ENCODE data around the gene STX1A.

STX1A gene

DNA sequence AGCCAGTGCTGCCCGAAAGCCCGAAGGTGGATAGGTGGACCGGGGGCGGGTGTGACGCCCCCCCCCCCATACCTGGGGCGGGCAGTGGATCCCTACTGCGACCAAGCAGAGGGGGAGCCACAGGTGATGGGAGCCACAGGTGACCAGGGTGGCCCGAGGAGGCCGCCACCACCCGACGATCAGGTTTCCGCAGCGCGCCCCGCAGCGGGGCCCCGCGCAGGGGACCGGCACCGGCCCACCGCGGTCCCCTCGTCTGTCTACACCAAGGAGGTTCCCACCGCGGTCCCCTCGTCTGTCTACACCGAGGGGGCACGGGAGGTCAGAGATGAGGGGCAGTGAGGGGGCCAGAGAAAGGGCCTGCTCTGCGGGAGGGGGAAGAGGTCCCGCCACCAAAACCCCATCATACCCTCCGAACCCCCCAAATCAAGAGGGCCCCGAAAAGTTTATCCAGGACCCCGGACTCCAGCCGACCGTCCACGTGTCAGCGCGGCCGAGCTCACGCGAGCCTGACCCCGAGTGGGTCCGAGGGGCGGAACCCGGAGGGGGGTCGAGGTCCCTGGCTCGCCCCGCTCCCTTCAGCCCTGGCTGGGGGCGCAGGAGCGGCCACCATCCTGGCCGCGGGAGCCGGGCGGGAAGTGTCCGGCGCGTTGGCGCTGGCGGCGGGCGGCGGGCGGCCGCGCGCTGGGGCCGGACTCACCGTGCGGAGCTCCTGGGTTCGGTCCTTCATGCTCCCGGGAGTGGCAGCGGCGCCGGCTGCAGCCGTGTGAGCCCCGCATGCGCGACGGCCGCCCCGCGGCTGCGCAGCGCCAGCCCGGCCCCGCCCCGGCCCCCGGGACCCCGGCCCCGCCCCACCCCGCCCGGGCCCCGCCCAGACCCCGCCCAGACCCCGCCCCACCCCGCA is at the start of gene STX1A:
TSS of gene STX1A (minus strand) at position 765 of the 901 bp plus-strand sequence. CDS start at position 727, 38 bp downstream.
- no peak for DNase-seq

DNA sequence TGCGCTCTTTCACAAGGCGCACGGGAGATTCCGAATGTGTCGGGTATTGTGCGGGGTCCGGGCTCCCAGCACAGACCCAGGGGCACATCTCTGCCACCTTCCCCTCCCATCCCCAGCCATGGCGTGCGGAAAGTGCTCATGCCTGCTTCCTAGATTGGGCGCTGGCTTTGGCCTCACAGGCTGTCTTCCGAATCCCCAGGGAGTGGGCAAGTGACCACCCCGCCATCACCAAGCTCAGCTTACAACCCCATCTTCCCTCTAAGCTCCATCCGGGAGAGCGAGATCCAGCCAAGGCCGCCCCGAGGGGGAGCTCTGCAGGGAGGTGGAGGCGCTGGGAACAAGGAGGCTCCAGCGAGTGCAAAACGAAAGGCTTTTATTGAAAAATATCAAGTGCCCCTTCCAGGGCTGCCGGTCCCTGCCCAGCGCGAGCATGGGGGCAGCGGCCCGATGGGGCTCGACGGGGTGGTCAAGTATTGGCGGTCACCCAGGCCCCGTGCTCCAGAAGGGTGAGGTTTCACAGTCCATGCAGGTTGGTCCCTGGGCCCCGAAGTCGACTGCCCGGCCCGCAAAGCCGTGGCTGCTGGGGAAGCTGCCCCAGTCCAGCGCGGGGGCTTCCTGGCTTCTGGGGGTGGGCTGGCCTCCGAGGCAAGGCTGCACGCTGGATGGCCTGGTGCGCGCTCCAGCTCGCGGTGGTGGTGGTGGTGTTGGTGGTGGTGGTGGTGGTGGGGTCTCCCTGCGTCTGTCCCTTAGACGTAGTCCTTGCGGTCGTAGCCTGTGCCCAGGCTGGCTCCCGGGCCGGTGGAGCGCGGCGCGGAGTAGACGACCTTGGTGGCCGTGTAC is 49.4 kb upstream of the STX1A start:
- no peak for DNase-seq

DNA sequence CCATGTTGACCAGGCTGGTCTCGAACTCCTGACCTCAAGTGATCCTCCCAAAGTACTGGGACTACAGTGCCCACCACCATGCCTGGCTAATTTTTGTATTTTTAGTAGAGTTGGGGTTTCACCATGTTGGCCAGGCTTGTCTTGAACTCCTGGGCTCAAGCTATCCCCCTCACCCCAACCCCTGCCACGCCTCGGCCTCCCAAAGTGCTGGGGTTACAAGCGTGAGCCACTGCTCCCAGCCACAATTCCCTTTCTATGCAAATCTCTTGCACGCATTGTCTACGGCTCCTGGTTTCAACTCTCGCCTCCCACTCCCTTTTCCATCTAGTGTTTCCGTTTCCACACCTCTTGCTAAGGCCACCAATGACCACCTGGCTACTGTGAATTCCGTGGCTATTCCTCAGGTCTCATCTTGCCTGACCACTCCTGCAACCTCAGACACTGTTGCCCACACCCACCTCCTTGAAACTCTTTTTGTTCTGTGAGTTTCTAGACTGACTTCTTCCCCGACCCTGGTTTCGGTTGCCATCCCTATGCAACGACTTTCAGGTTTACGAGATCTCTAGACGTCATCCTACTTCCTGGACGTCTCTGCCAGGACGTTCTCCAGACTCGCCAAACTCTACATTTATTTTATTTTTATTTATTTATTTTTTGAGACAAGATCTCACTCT is 47.2 kb upstream of the STX1A start:
- no peak for DNase-seq

DNA sequence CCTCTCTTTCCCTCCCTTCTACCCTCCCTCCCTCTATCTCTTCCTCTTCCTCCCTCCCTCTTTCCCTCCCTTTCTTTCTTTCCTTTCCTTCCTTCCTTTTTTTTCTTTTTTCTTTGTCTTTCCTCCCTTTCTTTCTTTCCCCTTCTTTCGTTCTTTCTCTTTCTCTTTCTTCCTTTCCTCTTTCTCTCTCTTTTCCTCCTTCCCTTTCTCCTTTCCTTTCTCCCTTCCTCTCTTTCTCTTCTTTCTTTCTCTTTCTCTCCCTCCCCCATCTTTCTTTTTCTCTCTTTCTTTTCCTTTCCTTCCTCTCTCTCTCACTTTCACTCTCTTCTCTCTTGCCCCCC is 43.2 kb upstream of the STX1A start:
- no peak for DNase-seq

DNA sequence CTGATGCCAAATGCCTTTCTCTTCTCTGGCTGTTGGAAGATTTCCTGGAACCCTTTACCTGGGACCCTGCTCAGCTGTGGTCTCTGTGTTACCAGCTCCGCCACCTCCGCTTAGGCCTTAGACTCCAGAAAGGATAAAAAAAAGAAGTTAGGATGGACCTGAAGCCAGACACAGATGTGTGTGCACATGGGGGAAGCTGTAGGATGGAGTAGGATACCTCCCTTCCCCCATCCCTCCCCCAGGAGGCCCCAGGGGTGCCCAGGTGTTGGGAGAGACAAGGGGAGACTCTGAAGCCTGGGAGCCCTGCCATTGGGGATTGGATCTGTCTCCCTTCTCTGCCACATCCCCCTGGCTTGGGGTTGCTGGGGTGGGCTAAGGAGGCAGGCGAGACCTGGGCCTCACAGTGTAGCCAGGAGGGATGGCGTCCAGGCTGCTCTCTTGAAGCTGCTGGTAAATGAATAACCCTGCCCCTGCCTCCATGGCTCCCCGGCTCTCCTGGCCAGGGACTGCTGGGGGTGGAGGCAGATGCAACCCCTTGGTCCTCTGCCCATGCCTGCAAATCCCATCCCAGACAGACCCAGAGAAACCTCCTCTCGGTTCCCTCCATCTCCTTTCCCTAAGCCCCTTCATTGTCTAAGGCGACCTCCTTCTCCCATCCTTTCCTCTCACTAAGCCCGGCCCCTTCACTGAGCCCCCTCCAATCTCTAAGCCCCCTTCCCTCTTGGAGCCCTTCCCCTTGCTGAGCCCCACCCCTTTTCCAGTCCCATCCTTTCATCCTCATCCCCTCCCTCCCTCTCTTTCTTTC is 42.6 kb upstream of the STX1A start:
- DNase-seq = no peak

DNA sequence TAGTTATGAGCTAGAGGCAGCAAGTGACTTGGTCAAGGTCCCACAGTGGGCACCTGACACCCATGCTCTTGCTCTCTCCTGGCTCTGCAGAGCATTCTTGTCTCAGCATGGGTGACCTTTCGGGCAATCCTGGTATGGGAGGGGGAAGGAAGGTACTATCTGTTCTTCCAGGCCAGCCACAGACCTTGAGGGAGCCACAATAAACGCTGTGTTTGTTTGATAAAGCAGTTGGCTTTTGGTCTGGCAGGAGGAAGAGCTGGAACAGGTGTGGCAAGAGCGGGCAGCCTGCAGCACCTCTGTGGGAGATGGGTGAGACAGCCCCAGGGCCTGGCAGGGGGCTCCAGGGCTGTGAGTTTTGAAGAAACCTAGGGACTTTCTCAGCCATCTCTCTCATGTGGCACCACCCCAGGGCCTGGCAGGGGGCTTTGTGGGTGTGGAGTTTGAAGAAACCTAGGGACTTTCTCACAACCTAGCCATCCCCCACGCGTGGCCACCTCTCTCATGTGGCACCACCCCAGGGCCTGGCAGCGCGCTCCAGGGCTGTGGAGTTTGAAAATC is 39.2 kb upstream of the STX1A start:
- no peak for DNase-seq

DNA sequence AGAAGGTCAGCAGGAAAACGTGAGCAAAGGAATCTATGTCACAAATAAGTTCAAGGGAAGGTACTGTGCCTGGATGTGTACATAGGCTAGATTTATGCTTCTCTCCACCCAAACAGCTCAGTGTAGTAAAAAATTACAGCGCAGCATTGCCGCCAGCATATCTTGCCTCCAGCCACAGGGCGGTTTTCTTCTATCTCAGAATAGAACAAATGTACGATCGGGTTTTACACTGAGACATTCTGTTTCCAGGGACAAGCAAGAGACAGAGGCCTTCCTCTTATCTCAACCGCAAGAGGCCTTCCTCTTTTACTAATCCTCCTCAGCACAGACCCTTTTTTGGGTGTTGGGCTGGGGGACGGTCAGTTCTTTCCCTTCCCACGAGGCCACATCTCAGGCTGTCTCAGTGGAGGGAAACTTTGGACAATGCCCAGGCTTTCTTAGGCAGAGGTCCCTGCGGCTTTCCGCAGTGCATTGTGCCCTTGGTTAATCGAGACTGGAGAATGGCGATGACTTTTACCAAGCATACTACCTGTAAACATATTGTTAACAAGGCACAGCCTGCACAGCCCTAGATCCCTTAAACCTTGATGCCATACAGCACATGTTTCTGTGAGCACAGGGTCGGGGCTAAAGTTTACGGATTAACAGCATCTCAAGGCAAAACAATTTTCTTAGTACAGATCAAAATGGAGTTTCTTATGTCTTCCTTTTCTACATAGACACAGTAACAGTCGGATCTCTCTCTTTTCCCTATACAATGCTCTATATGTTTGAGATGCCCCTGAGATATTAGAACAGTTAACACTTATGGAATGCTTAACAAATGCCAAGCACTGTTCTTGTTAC is 30.7 kb upstream of the STX1A start:
- no peak for DNase-seq

DNA sequence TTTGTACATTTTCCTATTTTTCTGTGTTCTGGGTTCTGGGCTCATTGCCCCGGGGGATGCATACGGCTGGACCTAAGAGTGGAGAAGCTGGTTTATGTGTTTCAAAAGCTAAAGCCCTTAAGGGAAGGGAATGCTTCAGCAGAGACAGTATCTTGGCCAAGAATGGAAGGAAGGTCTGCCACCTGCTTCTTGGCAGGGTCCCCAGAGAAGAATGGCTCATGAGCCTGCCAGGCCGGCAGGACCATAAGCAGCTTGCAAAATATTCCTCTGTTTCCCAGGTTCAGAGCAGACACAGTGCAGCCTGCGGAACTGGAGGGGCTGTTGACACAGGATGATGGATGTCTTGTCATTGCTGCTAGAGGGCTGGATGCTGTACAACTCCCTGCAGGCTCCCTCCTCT is 26.9 kb upstream of the STX1A start:
- DNase-seq = no peak

DNA sequence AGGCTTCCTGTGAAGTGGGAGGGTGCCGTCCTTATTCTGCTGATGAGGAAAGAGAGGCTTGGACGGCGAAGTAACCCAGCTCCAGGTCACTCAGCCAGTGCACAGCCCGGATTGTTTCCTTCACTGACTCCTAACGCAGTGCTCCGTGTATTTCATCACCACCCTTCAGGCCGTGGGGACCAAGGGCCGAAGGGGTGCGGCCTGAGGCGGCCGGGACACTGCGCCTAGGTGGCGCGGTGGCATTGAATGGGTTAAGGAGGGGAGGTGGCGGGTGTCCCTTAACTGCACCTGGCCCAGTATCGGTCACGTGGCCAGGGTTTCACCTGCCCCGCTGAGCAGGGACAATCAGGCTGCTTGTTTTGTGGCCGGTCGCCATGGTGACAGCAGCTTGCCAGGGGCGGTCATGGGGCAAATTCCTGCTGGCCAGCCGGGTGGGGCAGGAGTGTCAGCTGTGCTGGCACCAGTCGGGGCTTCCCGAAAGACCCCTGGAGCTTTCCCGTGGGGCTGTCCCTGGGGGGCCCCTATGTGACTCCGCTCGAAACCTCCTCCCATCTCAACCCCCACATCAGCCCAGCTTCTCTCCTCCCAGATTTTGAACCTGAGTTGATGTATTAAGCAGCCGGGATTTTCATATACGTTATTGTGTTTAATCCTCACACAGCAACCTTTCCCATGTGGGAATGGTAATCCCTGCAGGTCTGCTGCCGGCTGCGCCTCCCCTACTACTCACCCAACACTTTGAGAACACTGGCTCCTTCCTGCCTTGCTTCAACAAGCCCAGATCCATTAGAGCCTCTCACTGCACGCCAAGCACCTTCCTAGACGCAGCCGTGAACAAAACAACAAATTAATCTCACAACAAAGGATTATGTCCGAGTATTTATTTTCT is 23.5 kb upstream of the STX1A start:
- no peak for DNase-seq

DNA sequence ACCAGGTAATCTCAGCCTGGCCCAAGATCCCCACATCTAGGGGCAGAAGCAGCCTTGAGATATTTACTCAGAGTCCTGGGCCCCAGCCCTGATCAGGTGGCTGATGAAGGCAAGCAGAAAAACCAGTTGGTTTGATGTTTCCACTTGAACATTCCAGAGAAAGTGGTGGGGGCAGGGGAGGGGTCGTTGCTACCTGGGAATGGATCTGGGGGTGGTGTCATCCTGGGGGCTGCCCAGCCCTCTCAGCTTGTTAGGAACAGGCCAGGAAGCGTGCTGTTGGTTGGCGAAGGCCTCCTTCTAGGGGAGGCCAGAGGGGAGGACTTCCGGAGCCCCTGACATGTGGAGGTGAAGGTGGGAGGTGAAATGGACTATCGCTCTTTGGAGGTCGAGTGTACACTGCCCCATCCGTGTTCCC is 22.9 kb upstream of the STX1A start:
- no peak for DNase-seq

DNA sequence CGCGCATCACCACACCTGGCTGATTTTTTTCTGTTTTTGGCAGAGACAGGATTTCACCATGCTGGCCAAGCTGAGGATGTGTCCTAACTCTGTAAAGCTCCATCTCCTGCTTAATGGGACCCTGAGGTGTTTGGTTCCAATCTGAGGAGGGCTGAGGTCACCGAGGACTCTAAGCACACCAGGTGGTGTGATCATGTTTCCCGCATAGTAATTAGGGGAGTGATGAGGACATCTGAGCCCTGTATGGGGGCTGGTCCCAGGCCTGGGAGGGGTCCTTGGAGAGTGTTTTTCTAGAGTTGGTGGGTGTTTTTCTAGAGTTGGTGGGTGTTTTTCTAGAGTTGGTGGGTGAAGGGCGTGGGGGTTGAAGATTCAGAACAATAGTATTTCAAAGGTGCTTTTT is 22.1 kb upstream of the STX1A start:
- DNase-seq = no peak

DNA sequence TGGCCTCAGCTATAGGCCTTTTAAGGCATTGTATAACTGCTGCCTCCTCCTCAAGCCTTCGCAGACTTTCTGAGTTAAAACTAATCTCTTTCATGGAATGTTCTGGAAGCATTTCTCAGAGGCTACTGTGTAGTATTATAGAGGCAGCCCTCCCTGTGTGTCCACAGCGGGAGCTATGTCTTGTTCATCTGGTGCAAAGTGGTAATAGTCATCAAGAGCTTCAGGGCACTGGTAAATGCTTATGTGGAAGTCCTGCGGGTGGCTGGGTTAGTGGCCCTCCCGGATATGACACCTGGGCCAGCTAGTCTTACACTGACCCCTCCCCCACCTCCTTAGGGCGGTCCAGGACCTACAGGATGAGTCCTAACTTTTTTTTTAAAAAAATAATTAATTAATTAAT is 21.3 kb upstream of the STX1A start:
- DNase-seq = no peak

DNA sequence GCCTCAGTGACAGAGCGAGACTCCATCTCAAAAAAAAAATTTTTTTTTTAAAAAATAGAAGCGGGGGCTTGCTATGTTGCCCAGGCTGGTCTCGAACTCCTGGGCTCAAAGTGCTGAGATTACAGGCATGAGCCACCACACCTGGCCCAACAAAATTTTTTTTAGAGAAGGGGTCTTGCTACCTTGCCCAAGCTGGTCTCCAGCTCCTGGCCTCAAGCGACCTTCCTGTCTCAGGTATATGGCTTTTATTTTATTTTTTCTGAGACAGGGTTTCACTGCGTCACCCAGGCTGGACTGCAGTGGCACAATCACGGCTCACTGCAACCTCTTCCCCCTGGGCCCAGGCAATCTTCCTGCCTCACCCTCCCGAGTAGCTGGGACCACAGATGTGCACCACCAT is 20.7 kb upstream of the STX1A start:
- no peak for DNase-seq

DNA sequence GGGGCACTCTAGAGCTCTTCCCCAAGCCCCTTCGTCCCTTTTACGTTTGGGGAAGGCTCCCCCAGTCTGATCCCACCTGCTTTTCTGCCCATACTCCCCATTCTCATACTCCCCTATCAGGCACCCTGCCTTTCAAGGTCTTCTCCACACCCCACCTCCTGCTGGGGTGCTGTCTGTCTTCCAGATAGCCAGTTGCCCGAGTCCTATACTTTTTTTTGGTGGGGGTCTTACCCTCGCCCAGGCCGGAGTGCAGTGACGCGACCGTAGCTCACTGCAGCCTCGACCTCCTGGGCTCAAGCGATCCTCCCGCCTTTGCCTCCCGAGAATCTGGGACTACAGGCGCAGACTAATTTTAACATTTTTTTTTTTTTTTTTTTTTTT is 19.9 kb upstream of the STX1A start:
- DNase-seq = no peak

DNA sequence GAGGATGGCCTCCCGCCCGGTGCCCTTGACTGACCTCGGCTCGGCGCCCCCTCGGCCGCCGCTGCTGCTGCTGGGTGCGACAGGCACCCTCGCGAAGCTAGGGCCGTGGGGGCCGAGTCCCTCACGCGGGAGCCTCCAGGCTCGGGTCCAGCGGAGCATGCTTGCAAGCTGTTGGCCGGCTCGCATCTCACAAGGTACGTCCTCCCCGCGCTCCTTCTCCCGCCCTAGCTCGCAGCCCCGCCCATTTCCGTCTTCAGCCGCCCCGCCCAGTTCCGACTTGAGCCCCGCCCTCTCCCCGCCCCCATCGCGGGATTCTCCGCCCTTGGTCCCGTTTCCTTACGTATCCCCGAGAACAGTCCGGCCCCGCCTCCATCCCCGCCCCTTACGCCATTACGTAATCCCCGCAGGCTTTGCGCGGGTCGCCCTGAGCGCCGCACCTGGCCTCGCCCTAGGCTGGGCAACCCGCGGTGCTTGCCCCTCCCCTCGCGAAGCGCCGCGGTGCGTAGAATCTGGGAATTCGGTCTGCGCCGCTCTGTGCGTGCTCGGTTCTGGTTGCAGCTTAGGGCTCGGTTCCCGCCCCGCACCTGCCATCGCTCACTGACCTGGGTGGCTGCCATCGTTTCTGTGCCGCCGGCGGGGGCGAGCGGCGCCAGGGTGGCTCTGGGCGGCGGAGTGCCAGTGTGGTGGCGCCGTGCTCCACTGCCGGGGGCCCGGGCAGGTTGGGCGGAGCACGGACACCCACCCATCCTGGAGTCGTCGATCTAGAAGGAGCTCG is 19.3 kb upstream of the STX1A start, which contains the start of gene ABHD11:
TSS of gene ABHD11 (minus strand) at position 191 of the 775 bp plus-strand sequence. CDS start at position 159, 32 bp downstream.
- DNase-seq = peak; percentile 39

DNA sequence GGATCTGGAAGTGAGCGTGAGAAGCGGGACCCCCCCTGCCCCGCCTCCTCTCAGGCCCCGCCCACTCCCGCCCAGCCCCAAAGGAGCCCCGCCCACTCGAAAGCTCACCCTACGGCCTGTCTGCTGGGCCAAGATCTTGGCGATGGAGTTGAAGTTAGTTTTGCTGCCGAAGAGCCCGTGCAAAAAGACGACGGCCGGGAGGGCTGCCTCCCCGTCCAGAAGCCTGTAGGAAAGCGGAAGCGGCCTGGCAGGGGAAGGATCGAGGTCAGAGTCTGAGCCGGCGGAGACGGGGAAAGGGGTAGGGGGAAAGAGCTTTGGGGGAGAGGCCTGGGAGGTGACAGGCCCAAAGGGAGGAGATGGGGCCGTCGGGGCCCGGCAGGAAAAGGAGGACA is 18.7 kb upstream of the STX1A start:
- DNase-seq = no peak

DNA sequence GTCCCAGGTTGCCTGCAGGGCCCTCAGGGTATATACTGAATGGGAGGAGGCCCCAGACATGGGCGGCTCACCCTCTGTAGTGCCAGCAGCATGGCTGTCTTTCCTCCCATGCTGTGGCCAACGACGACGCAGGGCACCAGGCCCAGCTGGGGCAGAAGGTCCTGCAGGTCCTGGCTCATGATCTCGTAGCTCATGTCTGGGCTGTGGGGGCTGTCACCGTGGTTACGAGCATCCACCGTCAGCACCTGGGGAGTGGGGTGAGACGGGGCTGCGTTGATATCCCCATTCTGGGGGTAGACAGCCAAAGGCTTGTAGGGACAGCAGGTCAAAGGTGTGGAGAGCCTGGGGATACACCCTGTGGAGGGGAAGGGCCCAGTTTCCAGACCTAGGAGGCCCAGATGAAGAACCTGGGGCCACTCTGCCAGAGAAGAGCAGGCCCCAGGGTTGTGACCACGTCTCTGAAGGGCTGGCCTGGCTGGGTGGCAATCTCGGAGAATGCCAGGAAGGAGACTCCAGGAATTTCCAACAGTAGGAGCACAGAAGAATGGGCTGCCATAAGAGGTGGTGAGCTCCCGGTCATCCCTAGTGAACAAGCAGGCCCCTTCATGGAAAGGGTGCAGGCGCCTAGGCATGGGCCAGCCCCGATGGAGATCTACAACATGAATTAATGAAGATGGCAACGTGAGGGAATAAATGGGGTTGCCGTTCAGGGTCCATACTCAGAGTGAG is 18.2 kb upstream of the STX1A start:
- DNase-seq = no peak

DNA sequence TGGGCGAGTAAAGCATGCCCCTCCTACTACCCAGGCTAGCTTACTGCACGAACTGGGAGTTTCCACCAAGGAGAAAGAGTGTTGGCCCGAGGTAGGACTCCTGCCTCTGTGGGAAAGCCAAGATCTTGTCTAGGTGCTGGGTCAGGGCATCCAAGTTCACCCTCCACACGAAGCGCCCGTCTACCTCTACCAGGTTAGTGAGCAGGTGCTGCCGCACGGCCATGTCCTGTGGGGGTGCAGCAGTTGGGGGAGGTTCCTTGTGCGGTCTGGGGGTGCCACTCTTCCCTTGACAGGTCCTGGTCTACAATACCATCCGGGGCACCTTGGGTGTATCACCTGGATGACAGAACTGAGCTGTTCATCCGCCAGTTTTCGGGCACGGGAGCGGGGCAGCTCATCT is 17.4 kb upstream of the STX1A start:
- DNase-seq = no peak

DNA sequence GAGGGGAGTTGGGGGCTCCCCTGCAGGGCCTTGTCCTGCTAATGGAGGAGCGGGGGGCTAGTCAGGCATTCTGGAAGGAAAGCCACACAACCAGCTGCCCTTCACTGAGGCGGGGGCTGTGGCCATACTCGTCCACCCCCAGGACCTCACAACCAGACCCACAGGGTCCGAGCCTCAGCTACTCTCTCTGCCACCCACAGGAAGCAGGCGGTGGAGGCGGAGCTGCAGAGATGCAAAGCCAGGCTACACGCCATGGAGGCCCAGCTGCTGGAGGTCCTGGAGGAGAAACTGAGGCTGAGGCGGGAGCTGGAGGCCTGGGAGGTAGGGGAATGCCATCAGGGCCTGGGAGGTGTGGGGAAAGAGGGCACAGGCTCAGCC is 16.0 kb upstream of the STX1A start:
- DNase-seq = no peak
